Adipose tissue (tissue), 3 donors: ENCODE results near the gene FGF2. TPM values are rescaled to one million over a fixed set of nuclear protein-coding genes. Genes with fewer than 3 reads are reported as not detected.
"Not testable (repeated sequence)": the region's sequence is repeated elsewhere in the genome, so short reads cannot be mapped to it uniquely, and the experiment has no call there.

Source experiments
- H3K27ac ChIP-seq: one replicate; pipeline ENCODE4 v1.5.1; 2013; ENCODE audit warnings: low read depth, low read length
- WGBS, 3 donors: extraction: QIAGEN DNeasy Blood & Tissue Kit; methylation state at CpG; one replicate each; pipeline ENCODE4 v1.1.7; 2013; 5-methylcytosine and 5-hydroxymethylcytosine counted together
- polyA plus RNA-seq, 3 donors: library from polyadenylated mRNA; stranded (reverse); fragments of 200-250 nt; gene quantifications; one replicate each; pipeline ENCODE4 v1.2.3, GENCODE V29; 2013
- donor health status: healthy with polysubstance abuse.
- donor health status: Bipolar disorder and iron deficiency.
- donor health status: healthy.

The FGF2 gene
- 10 to 100 TPM in 1 of 3 donors, 1 to 10 TPM in 1, under 1 TPM in 1; 0.46 to 16.7 (median 9.3) TPM for polyA plus RNA-seq

DNA sequence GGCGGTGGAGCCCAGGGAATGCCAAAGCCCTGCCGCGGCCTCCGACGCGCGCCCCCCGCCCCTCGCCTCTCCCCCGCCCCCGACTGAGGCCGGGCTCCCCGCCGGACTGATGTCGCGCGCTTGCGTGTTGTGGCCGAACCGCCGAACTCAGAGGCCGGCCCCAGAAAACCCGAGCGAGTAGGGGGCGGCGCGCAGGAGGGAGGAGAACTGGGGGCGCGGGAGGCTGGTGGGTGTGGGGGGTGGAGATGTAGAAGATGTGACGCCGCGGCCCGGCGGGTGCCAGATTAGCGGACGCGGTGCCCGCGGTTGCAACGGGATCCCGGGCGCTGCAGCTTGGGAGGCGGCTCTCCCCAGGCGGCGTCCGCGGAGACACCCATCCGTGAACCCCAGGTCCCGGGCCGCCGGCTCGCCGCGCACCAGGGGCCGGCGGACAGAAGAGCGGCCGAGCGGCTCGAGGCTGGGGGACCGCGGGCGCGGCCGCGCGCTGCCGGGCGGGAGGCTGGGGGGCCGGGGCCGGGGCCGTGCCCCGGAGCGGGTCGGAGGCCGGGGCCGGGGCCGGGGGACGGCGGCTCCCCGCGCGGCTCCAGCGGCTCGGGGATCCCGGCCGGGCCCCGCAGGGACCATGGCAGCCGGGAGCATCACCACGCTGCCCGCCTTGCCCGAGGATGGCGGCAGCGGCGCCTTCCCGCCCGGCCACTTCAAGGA, at the start of gene FGF2:
TSS of gene FGF2 (plus strand) at position 279 of the 705 bp plus-strand sequence. CDS start at position 623, 344 bp downstream.
- WGBS, 3 donors: 1 to 3% (median 1%) methylated on average over 39 to 97 of the region's 97 CpGs
- H3K27ac ChIP-seq: peak within 1 kb of the TSS; percentile 15

DNA sequence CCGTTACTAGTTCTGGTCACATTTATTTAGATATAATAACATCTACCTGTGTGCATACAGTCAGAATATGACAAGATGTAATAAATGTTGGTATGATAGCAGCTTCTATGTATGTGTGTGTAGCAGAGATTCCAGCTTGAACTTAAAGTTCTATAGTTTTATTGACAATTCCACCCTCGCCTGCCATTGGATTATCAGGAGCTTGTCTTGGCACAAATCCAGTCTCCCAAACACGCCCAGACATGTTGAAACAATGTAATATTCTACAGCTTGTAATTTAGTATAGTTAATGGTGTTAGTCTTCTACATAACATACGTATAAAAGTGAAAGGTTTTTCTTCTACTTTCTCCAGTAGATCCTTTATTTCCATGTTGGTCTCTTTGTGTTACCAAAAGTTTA, 49.7 kb upstream of the FGF2 start:
- H3K27ac ChIP-seq: no peak overlapping the region

GRCh38 chr4:122777846-122778673, 48.6 kb upstream of the FGF2 start:
- H3K27ac ChIP-seq: no peak overlapping the region
- WGBS, 3 donors: 92 to 95% (median 95%) methylated on average over 7 of the region's 7 CpGs

More for the DNA sequence above, 49.7 kb upstream of the FGF2 start:
- 57 to 86% (median 78%) methylated on average over 4 of the region's 4 CpGs for WGBS, 3 donors

GRCh38 chr4:122781486-122781885, 45.1 kb upstream of the FGF2 start:
- whole genome bisulfite sequencing, 3 donors: 75 to 83% (median 82%) methylated on average over 2 of the region's 2 CpGs
- no peak overlapping the region for H3K27ac ChIP-seq

GRCh38 chr4:122783301-122784215, 43.1 kb upstream of the FGF2 start:
- WGBS, 3 donors: 35 to 38% (median 36%) methylated on average over 6 of the region's 6 CpGs

DNA sequence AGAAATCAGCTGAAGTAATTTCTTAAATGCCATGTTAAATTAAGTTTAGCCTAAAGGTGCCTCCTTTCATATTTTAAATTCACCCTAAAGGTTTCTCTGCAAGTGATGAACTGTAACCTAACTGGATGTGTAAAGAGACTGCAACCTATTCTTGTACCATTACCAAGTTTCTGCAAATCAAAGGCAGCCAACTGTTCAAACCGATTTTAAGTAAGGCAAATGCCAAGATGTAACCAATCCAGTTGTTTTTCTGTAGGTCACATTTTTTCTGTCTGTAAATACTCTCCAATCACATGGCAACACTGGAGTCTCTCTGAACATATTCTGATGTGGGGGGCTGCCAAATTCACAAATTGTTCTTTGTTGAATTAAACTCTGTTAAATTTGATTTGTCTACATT, 42.4 kb upstream of the FGF2 start:
- WGBS, 3 donors: 13 to 47% (median 34%) methylated on average over 1 of the region's 1 CpG
- H3K27ac ChIP-seq: no peak overlapping the region

More at GRCh38 chr4:122783301-122784215, 43.1 kb upstream of the FGF2 start:
- no peak overlapping the region for H3K27ac ChIP-seq

- H3K27ac ChIP-seq: no peak overlapping the region
- WGBS, 3 donors: 85 to 100% (median 93%) methylated on average over 2 of the region's 2 CpGs
Observed at GRCh38 chr4:122785099-122785498, 41.5 kb upstream of the FGF2 start.

DNA sequence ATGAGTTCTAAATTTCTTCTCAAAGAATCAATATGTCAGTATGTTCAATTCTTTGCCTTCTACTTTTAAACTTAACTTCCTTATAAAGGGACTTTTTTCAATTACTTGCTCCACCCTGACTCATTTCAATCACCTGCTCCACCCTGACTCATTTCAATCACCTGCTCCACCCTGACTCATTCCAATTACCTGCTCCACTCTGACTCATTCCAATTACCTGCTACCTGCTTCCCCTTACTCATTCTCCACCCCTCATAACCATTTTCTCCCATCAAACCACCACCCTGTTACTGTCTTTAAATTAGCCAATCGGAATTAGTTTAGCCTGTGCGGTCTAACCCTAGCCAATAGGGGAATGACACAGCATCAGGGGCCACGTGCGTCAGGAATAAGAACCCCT, 40.3 kb upstream of the FGF2 start:
- not testable (repeated sequence) for H3K27ac ChIP-seq
- 95 to 96% (median 95%) methylated on average over 4 of the region's 4 CpGs for WGBS, 3 donors

GRCh38 chr4:122786920-122787319, 39.7 kb upstream of the FGF2 start:
- 92 to 98% (median 97%) methylated on average over 1 of the region's 1 CpG for WGBS, 3 donors
- not testable (repeated sequence) for H3K27ac ChIP-seq

DNA sequence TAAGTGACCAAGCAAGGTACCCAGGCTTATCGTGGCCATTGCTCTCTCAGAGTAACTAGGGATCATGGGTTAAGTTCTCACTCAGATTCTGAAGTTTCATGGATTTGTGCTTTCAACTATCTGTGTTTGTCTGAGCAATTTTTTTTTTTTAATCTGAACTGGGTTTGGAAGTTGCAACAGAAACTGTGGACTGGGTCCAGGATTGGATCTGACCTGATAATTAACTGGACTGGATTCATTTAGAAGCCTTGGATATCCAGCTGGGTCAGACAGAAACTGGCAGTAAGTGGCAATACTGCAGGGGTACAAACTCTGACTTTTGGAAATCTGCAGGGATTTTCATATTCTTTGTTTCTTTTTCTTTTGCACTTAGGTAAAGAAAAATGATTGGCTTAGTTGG, 38.7 kb upstream of the FGF2 start:
- no peak overlapping the region for H3K27ac ChIP-seq
- WGBS, 3 donors: 11 to 61% (median 60%) methylated on average over 1 of the region's 1 CpG

DNA sequence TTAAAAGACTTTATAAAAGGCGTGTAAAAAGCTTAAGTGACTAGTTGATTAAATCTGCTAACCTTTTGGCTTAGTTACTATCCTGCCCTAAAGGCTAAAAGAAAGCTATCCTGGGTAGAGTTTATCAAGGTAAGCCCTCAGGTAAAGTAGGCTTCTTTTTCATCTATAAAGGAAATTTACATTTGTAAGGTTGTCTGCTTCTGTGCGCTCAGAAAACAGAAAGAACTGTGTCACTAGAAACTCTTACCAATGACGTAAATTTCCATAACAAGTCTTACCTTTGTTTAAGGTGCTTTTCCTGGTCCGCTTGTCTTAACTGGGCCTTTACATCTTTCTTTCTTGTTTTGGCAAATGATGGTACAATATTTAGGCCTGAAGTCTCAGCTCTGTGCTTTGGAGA, 37.7 kb upstream of the FGF2 start:
- no peak overlapping the region for H3K27ac ChIP-seq
- 91 to 97% (median 95%) methylated on average over 4 of the region's 4 CpGs for WGBS, 3 donors

GRCh38 chr4:122793811-122794210, 32.8 kb upstream of the FGF2 start:
- H3K27ac ChIP-seq: no peak overlapping the region

DNA sequence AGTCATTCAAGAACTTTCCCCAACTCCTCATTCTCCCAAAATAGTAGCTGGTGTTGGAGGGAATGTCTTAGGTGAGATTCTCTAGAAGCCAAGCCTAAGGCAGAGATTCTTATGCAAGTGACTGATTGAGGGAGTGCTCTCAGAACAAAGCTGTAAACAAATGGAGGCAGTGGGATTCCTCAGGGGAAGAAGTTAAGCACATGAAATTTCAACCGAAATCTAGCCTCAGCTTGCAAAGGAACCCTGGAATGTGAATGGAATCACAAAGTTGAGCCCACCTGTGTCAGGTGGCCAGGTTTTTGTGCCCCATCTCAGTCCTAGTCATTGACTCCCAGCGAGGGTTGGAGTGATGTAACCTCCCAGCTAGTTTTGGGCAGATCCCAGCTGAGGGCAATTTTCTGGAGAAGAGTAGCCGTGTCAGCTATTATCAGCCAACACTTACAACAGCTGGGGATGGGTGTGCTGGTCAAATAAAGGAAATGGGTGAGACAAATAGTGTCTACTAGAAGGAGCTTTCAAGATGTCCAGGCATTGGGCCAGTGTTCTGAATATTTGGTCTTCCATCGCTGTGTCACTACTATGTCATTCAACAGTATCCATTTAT, 29.7 kb upstream of the FGF2 start:
- 73 to 76% (median 76%) methylated on average over 4 of the region's 4 CpGs for WGBS, 3 donors
- no peak overlapping the region for H3K27ac ChIP-seq

DNA sequence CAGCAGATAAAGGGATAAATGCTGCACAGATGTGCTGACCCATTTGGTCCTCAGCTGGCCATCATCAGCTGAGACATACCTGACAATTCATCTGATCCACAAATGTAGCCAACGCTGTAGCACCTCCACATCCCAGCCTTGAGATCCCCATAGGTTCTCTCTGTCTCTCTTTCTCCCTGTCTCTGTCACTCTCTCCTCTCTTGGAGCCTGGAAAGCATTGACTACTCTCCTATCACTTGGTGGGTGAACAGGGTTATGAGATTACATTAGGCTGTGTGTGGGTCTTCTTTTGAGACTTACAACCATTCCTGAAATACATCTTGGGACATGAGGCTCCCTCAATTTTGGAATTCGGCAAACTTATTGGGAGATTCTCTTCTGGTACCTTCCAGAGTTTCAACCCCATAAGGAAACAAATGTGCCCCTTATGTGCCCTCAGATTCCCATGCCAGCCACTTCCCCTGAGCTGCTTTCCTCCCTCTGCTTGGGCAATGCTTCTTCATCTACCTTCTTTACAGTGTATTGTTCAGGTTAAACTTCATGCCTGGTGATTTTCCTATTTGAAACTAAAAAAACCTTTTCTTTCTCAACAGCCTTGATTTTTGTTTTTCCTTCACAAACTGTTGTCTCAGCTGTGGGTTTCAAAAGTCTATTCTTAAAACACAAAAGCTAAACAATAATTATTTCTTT, 29.1 kb upstream of the FGF2 start:
- no peak overlapping the region for H3K27ac ChIP-seq
- 89 to 96% (median 90%) methylated on average over 2 of the region's 2 CpGs for WGBS, 3 donors

DNA sequence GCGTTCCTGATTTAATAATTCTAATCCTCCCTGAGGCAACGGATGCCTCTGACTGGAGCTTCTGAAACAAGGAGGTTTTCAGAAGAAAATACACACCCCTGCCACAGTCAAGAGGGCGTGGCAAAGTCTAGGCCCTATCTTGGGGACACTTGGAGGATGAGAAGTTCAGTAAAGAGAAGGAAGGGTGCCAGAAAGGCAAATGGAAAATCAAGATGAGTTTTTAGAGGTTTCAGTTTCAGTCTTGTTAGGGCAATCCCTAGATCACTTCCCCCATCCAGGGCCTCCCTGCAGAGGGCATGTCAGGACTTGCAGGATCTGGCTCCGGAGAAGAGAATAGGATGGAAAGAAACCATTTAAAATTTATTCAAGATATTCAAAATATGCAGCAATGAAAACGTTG, 28.5 kb upstream of the FGF2 start:
- 42 to 51% (median 44%) methylated on average over 5 of the region's 5 CpGs for WGBS, 3 donors
- H3K27ac ChIP-seq: no peak overlapping the region

GRCh38 chr4:122798917-122799316, 27.7 kb upstream of the FGF2 start:
- WGBS, 3 donors: 75 to 93% (median 88%) methylated on average over 2 of the region's 2 CpGs
- H3K27ac ChIP-seq: no peak overlapping the region

- H3K27ac ChIP-seq: no peak overlapping the region
Observed at GRCh38 chr4:122803788-122804208, 22.8 kb upstream of the FGF2 start.

More at GRCh38 chr4:122803788-122804208, 22.8 kb upstream of the FGF2 start:
- 61 to 69% (median 63%) methylated on average over 4 of the region's 4 CpGs for WGBS, 3 donors
